GM21717 (cell line): Measurements from ENCODE around the gene DTHD1.

ENCODE experiments used
- ATAC-seq: cut with Tn5 transposase; IDR thresholded peaks from one replicate; pipeline ENCODE4 v1.9.1; 2021; ENCODE audit warnings: mild to moderate bottlenecking, moderate library complexity; ENCODE audit not compliant: unreplicated experiment

The DTHD1 gene

DNA sequence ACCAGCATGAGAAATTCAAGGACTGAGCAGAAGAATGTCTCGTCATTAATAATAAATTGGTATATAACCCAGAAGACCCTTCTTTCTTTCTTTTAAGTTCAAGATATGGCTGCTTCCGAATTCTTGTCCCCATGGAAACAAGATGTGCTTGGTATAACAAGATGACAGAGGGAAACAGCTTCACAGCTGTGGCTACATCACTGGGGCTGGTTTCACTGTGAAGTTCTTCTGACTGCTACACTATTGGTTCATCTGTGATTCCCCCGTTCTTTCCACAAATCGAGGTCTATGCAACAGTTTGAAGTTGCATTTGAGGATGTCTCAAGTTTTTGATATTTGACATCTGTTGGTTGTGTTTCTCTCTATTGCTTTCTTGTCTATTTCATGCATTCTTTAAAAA lies 12.3 kb upstream of the DTHD1 start:
- ATAC-seq, result no peak

DNA sequence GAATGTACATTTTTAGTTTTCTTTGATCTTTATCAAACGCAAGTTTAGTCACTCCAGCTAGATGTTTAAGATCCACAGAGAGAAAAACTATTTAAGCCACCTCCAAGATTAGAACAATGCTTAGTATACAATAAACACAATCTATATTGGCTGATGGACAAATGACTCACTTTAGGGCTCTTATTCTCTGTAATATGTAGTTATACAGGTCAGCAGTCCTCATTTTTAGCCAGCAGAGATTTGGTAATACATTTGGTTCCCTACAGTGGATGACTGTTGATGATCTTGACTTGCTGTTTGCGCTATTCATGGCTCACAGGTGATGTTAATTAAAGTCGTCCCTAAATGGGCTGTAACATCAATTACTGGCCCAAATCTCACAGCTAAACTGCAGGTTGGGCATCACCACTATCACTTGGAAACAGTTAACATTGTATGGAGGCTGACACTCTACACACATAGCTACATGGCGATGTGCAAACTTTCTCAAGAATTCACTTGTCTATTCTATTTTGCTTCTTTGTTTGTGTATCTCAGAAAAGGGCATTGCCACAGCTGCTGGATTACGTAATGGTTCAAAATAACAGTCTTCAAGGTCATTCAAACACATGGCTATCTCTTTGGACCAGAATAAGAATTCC lies 11.8 kb upstream of the DTHD1 start:
- ATAC-seq, result no peak

DNA sequence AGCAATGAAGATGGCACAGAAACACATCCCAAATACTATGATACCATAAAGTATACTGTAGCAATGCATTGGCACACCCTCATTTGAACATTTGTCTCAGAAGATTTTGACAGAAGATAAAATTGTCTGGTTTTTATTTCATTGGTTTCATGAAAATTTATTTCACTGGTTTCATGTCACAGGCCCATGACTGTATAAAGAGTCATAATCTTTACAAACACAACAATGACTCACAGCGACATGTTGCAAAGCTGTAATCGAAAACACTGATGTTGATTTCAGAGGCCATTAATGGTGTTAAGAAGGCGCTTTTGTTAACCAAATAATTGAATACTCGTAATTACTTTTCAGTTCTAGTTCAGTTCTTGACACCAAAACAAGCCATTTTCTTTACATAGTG lies 8.1 kb upstream of the DTHD1 start:
- no peak for ATAC-seq

DNA sequence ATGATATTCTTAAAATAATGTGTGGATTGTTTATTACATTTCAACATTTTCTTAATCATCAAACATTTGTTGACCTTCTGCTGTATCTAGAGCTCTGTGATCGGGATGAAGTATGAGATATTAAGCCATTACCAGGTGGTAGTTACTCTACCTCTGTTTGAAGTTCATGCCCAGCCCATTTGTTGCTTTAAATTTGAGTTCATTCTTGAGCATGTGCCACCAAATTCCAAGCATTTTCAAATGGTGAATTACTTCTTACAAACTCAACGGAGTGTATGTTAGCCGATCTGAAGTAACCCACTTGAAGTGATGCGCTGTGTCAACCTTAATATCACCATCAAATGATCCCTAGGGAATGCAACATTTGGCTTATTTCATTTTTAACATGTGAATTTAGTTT lies 7.3 kb upstream of the DTHD1 start:
- ATAC-seq, result no peak

DNA sequence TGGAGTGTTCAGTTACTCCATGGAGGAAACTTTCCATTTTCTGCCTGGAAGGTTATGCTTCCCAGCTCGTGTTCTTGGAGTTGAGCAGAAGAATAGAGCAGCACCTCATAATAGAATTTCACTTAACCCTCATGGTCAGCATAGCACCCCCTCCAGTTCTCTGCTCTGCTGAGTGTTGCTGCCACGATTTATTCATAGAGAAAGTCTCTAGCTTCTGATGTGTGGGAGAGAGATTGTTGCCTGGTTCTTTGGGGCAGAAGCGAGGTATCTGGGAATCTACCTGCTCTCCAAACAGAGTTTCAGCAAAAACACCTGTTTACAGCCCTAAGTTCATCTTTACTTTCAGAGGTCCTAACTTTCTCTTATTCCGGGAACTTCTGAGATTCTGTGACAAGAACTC lies 3.9 kb upstream of the DTHD1 start:
- no peak for ATAC-seq

DNA sequence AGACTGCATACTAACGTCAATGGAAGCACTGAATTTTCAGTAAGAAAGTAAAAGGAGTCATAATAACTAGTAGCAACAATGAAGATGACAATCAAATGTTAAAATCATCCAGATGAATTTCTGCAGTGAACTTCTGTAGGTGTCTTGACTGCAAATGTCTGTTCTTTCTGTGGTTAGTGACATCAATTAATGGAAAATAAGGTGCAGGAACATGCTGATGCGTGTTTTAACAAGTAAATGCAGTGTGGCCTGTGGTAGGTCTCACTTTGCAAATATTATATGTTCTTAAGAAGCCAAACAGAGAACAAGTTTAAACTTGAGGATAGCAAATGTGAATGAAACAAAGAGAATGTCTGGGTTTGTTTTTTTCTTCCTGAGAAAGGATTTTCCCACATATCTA lies 2.6 kb upstream of the DTHD1 start:
- ATAC-seq, result no peak

DNA sequence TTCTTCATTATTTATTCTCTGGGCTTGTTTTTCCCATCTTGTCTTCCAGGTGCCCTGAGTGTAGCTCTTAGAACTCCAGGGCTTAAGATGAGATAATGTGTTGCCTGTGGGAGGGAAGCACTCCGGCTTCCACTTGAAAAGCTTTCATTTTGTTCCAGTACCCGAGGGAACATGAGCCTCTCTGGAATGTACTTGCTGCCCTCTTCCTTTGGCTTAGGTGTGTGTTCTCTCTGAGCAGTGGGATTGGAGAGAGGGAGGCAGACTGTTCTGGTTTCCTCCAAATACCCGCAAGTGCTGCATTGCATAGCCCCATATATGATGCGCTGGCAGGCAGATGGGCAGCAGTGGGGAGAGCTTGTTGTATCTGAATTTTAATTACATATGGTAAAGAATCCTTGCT lies 861 bp upstream of the DTHD1 start:
- ATAC-seq, result no peak

DNA sequence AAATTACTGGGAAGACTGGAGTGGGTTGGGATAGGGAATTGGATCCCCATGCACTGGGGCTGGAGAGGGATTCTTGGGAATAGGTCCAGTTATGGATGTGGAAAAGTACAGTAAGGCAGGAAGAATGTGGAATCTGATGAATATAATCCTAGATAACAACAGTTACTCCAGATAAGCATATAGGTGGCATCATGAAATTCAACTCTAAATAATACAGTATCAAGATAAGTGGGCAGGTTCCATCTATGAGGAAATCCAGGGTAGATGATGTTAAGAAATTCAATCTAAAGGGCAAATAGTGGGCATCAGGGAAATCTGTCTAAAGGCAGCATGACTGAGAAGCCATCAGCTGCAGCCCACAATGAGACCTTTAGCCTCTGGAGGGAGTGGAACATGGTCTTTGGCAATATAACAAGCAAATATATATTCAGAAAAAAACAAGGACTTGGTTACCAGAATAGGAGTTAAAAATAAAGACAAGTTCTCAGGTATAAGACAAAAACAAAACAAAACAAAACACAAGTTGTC lies 1.2 kb downstream of the DTHD1 start:
- ATAC-seq, result no peak

DNA sequence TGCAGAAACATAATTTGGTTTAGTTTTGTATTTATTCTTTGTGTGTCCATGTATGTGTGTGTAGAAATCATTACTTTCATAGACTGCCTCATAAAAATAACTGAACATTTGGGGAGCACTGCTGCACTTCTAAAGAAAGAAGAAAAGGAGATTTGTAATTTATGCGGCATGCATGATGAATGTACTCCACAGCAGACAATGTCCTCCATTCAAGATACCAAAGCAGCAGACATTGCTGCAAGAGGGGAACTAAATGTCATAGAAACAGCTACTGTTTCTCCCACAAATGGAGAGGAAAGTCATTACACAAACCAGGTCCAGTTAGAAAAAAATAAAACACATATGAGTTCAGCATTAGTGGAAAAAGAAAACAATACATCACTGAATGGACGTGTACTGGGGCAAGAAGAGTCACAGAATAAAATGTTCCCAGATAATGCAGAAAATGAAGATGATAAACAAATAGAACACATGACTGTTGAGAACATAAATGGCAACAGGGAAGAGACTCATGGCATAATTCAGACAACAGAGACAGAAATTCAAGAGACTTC lies 2.6 kb downstream of the DTHD1 start:
- no peak for ATAC-seq

DNA sequence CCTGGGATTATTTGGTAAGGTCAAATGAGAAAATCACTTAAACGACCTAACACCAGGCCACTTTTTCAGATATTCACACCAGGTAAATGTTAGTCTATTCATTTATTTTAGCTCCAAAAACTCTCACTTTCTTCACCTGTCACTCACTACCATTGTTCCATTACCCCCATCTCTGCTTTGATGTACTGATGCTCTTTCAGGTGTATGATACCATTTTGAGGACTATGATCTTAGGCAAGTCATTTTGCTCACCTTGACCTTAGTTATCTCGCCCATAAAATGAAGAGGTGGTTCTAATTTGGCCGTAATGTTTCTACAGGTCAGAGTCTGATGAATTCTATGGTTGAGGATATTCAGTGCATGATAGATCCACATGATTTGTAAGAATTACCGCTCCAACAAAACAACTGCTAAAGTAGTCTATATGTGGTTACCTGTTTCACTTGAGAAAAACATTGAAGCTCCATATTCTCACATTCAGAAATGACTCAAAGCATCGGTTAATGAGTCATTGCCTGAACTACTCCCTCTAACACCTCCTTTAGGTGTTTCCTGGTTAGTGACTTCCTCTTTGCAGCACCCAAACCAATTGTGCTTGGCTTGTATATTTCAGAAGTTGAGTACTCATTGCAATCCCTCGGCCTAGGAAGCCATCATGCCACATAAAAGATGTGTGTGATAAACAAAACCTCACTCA lies 4.5 kb downstream of the DTHD1 start:
- ATAC-seq, result peak; percentile 99

DNA sequence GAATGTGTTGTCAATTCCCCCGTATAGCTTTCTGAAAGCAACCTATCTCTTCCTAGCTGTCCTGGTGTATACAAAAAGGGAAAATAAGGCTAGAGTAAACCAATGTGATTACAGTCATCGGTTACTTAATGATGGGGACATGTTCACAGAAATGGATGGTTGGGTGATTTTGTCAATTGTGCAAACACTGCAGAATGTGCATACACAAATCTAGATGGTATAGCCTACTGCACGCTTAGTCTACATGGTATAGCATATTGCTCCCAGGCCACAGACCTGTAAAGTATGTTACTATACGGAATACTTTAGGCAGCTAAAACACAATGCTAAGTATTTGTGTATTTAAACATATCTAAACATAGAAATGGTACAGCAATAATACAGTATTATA lies 5.1 kb downstream of the DTHD1 start:
- no peak for ATAC-seq

DNA sequence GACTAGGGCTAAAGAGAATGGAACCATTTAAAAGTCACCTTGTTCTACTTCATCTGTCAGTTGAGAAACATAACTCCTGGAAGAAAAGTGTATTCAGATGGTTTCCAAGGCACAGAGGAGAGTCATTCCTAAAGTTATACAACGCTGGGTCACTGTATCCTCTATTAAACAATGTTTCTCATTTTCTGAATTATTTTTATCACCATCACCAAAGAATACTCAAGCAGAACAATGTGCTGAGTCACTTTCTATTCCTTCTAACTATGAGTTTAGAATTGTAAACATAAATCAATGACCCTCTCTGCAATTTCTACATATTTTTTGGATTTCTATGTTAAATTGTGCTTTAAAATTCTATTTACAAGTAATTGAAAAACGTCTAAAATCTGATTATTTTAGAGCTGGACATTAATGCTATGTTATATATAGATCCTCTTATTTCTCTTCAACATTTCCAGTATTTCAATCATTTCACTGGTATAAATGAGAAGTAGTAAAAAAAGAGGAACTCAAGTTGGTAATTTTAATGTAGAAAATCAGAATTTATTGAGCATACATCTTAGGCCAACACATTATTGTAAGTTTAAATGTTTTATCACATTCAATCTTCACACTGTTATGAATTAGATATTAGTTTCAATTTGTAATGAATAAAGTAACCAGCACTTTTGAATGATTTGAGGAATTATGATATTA lies 7.5 kb downstream of the DTHD1 start:
- ATAC-seq, result no peak

DNA sequence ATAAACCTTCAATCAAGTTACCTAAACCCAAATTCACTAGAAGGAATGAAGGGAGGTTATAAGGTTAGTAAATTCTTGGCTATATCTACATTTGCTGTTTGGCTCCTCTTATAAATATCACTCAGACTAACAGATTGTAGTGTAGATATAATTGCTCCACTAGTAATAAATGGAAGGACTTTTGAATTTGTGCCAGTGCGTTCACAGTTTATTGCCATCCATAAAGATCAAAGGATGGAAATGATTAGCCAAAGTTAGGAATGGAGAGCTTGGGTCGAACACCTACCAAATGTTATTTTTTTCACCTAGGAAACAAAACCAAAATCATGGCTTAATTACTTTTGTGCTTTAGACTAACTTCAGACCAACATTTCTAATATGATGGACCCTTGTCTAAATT lies 9.2 kb downstream of the DTHD1 start:
- no peak for ATAC-seq

DNA sequence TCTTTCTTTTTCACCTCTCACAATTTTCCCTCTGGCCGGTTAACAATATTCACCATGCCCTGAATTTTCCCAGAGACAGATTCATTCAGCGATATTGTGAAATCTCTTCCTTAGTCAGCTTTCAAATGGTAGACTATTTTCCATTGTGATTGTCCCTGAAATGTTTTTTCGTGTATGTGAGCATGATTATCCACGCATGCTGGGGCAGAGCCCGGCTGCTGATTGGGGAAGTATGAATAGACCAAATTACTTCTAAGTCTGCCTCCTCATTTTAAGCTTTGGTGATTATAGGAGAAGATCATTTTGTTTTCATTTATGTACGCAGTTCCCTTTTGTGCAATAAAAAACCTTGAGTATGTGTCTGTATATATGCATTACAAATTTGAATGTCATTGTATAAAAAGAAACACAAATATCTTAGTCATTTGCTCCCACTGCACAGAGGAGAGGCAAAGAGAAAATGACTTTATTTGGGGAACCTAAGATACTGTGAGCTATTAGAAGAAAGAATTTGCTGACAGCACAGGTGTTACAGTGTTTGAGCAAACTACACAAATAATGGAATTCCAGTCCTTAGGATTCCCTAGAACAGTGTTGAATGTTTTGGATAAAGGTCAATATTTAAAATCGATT lies 11.3 kb downstream of the DTHD1 start:
- ATAC-seq, result no peak

DNA sequence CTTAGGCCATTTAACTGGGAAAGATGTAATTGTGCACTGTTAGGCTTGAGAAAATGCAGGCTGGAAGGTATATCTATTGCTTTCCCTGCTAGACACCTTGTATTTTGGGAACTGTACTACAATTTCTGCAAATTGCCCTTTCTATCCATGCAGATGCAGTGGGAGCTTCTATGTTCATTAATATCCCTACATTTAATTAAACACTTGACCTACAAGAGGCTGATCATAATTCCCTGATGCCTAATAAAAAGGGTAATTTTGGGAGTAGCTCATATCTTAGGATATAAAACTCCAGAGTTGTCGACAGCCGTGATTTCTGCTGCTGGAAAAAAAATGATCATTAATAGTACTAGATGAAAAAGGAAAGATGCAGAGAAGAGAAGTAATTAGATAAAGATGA lies 19.7 kb downstream of the DTHD1 start:
- no peak for ATAC-seq

DNA sequence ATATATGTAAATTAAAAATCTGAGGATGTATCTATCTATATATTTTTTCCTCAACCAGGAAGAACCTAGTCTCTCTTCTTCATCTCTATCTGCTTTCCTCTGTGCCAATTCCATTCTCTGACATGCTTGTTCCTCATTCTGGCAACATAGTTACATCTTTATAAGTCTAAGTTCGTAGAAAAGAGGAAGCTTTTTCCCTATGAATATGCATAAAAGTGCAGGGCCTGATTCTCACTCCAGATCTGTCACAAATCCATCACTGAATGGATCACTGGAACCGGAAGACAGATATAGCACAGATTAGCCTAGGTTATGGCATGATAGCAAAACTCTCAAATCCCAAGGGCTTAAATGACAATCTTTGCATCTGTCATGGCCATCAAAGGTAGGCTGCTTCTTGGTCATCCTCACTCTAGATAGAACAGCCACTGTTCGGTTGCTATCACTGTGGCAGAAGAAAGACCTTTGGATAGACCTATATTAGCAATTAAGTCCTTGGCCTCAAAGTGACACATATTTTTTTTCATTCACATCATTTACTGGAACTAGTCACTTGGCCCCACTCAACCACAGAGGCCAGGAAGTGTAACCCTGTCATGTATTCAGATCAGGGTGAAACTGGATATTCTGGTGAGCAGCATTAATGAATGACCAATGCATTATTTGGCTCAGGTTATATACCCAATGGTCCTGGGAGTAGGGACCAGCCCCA lies 22.2 kb downstream of the DTHD1 start:
- peak; percentile 86 for ATAC-seq

DNA sequence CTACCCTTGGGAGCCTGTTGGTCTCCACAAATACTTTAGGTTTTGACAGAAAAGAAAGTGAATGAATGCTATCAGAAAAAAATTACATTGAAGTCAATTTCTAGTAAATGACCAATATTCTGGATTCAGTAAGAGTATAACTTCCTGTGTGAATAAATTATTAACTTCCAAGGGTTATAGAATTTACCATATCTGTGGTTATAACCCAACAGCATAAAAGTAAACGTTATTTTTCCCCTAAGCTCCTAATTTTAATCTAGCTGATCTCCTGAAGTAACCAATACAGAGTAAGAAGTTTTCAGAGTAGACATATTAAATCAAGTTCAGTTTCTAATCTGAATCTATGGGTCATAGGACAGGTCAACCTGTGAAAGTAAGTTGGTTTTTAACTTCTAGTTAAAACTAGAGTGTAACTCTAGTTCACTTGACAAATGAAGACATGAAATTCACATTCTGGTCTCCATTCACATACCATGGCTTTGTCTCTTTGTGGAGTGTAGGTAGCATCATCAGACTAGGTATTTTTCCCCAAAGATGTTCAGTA lies 22.8 kb downstream of the DTHD1 start:
- peak; percentile 7 for ATAC-seq

DNA sequence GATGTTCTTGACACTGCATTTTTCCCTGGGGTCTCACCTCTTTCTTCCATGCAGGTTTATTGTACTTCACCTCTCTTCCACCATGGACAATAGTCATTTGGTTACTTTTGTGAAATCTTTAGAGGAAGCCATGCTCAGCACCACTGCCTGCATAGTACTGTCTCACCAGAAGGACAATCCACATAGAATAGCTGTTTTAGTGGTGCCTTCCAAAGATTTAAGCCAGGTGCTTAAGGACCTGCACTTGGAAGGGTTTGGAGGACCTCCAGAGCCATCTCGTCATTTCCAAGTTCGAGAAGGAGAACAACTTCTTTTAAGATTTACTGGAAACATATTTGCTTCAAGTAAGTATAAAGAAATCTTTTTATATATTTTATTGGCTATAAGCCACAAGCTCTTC lies 26.7 kb downstream of the DTHD1 start:
- no peak for ATAC-seq

DNA sequence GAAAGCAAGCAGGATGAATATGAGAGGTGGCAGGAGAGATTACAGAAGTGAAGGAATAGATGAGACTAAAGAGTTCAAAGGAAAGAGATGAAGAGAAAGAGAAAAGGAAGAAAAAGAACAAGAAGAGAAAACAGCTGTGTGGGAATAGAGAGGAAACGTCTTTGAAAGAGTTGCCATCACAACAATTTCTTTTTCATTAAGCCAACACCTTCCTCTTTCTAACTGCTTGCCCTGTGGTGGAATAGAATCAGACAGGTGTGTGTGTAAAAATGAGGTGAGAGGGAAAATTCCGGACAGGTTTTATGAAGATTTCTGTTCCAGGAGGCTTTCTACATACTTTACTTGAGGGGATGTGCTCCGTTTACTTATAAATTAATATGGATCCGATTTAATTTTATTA lies 28.8 kb downstream of the DTHD1 start:
- ATAC-seq, result no peak

DNA sequence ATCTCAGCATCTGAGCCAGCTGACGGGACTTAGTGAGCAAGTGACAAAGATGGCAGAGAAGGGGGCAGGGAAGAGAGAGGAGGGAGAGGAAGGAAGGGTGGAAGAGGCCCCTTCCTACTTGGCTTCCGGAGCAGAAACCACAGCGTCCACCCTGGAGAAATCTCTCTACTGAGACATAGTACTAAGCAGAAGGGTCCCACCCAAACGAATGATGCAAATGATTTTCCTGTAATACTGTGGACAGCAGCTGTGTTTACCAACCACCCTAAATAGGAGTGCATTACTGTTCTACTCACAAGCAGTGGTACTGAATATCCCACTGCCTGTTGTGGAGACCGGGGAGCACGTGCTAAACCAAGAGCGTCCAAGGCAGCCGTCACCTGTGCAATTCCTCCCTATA lies 29.4 kb downstream of the DTHD1 start:
- ATAC-seq, result peak; percentile 86
